HG03378 (cell line): ENCODE results near the gene DNAJC5.
"Not testable (repeated sequence)": the region's sequence is repeated elsewhere in the genome, so short reads cannot be mapped to it uniquely, and the experiment has no call there.

Source experiments
- ATAC-seq: cut with Tn5 transposase; IDR thresholded peaks from one replicate; pipeline ENCODE4 v1.9.1; 2021; ENCODE audit warnings: mild to moderate bottlenecking, moderate library complexity; ENCODE audit not compliant: unreplicated experiment

The DNAJC5 gene, protein sequence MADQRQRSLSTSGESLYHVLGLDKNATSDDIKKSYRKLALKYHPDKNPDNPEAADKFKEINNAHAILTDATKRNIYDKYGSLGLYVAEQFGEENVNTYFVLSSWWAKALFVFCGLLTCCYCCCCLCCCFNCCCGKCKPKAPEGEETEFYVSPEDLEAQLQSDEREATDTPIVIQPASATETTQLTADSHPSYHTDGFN

DNA sequence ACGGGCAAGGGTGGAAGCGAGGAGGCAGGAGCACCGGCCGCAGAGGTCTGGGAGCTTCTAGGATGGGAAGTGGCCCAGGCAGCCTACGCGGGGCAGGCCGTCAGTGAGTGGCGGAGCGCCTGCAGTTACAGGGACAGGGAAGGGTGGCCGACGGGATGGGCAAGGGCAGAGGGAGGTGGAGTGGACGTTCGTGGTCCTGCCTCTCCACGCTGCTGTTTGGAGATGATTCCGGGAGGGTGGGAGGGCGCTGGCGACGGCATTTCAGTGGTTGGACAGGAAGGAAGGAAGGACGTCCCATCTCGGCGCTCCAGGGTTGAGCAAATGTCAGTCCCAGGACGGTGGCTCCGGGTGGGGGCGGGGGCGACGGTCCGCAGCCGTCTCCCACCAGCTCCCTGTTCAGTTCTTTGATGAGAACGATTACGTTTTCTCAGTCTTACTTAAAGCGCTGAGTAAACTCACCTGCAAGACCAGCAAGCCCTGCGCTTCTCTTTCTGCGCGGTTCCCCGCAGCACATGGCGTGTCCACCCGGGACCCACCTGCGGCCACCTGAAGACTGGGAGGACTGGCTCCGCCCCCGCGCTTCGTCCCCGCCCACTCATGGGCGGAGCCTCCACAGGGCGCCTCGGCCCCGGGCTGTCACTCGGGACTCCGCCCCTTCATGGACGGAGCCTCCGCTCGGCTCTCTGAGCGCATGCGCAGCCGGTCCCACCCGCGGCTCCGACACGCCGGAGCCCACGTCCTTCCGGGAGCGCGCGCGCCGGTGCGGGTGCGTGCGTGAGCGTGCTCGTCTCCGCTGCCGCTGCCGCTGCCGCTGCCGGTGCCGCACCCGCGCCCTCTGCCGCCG, at the start of gene DNAJC5:
Gene DNAJC5, plus strand, starts transcription at position 769 of the 844 bp plus-strand sequence. CDS start 33,220 bp downstream, outside the sequence.
- ATAC-seq: peak; percentile 60

DNA sequence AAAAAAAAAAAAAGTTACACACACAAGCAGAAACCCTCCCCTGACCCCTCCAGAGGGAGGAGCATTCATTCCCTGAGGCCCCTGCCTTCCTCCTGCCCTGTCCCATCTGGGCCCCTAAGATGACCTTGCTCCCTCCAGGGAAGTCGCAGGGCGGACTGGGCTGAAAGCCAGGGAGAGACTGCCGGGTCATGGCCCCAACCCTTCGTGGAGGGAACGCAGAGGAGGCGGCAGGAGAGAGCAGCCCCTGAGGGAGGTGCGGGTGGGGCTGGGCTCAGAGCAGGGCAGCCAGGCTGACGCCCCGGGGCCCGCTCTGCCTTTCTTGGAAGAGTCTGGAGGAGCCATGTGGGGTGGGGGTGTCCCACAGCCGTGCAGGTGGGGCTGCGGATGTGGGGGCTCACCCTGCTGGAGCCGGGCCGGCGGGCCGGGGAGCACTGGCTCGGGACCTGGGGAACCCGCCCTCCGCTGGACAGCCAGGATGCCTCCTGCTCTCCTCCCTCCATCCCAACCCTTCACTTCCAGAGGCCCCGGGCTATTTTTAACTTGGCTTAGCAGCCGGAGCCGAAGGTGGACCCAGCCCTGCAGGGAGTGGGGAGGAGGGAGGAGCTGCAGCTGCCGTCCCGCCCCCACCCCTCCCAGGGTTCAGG, 48.7 kb upstream of the DNAJC5 start:
- ATAC-seq: no peak

DNA sequence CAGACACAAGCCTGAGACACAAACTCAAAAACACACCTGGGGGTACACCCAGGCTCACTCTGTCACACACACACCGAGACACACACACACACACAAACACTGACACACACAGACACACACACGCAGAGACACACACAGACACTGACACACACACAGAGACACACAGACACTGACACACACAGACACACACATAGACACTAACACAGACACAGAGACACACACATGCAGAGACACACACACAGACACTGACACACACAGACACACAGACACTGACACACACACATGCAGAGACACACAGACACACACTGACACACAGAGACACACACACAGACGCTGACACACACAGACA, 48.1 kb upstream of the DNAJC5 start:
- no peak for ATAC-seq

DNA sequence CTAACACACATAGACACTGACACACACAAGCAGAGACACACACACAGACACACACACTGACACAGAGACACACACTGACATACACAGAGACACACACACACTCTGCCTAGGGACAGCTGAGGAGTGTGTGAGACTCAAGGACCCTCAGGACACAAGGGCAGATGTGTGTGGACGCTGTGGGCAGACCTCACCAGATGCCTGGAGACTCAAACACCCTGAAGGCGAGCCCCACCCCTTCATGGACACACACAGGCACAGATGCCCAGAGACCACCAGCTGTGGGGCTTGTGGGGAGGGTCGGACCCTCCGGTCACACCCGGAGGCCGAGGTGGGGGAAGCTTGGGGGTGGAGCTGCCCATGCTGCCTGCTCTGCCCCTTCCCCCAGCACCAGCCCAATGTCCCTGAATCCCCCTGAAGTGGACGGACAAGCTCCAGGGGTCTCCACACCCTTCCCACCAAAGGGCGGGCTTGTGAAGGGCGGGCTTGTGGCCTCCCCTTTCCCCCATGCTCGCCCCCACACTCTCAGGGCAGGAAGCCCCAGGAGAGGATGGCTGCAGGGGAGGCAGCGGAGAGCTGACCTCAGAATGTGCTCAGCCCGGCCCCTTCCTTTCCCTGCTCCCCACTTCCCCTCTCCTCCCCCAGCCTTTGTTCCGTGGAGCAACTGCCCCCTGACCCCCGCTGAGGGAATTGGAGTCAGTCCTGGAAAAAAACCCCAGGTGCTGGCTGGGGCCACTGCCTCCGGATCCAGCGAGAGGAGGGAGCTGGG, 47.5 kb upstream of the DNAJC5 start:
- ATAC-seq: no peak

DNA sequence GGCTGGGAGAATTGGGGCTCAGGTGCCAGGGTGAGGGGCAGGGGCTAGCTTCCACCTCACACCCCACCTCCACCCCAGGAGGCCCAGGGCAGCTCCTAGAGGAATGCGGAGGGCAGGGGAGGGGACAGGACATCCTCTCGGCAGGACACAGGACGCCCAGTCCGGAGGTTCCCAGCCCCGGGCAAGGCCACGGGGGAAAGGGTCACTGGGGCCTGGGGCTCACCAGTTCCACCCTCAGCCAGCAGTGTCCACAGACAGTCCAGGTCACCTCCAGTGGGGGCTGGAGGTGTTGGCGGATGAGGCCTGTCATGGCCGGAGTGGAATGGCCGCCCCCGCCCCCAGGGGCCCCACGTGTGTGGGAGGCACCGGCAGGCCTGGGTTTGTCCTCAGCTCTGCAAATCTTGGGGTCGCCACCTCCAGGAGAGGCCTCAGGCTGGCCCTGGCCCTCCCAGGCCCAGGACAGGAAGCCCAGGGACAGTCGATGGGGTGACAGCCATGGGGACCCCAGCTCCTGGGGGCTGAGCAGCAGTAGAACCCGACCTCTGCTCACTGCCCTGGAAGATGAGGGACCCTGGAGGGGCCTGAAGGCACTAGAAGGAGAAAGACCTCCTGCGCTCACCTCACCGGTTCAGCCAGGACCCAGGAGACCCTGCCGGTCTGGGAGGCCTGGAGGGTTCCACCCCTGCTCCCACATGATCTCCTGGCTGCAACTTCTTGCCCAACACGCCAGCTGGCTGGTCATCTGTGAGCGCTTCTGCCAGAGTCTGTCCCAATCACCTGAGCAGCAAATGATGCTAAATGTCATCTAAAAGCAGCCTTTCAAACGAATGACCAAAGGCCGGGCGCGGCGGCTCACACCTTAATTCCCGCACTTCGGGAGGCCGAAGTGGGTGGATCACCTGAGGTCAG, 46.7 kb upstream of the DNAJC5 start:
- no peak for ATAC-seq

DNA sequence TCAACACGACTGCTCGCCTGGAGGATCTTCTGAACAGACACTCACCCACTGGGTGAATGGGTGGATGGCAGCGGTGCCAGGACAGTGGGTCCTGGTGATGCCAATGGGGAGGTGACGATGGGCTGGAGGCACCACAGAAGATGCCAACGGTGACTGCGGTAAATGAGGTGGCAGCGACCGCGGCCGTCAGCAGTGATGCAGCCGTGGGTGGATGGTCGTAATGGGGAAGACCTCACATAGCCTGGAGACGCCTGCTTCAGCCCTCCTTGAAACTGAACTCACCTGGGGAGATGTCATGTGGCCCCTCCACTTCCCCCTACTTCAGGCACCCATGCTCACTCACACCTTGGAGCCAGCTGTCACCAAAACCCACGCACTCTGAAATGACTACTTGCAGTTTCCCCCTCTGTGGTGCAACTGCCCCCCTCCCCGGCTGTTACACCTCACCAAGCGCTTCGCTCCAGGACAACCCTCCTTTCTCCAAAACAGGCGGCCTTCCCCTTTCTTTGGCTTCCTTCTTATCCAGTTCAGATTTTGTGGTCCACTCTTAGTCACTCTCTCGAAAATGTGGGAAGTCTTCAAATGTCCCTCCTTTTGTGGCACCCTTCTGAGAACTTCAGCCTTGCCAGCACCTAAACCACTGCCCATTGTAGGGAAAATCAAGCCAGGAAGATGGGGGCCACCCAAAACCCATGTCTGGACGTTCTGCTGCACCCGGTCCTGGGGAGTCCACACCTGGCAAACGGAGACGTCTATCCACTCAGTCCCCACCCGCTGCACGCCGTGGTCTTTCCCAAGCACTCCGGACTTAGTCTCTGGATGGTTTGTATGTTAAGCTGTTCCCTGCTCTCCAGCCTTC, 44.0 kb upstream of the DNAJC5 start:
- ATAC-seq: peak; percentile 69

DNA sequence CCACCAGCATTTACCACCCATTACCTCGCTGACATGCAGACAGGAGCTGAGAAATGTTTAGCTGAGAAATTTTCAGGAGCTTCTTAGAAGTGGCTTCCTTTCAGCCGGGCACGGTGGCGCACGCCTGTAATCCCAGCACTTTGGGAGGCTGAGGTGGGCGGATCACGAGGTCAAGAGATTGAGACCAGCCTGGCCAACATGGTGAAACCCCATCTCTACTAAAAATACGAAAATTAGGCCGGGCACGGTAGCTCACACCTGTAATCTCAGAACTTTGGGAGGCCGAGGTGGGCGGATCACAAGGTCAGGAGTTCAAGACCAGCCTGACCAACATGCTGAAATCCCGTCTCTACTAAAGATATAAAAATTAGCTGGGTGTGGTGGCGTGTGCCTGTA, 43.4 kb upstream of the DNAJC5 start:
- not testable (repeated sequence) for ATAC-seq

DNA sequence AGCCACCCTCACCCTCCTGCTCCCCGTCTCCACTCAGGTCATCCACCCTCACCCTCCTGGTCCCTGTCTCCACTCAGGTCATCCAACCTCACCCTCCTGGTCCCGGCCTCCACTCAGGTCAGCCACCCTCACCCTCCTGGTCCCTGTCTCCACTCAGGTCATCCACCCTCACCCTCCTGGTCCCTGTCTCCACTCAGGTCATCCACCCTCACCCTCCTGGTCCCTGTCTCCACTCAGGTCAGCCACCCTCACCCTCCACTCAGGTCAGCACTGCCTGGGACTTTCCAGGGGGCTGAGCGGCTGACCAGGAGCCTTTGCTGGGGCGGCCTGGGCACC, 41.2 kb upstream of the DNAJC5 start:
- not testable (repeated sequence) for ATAC-seq

DNA sequence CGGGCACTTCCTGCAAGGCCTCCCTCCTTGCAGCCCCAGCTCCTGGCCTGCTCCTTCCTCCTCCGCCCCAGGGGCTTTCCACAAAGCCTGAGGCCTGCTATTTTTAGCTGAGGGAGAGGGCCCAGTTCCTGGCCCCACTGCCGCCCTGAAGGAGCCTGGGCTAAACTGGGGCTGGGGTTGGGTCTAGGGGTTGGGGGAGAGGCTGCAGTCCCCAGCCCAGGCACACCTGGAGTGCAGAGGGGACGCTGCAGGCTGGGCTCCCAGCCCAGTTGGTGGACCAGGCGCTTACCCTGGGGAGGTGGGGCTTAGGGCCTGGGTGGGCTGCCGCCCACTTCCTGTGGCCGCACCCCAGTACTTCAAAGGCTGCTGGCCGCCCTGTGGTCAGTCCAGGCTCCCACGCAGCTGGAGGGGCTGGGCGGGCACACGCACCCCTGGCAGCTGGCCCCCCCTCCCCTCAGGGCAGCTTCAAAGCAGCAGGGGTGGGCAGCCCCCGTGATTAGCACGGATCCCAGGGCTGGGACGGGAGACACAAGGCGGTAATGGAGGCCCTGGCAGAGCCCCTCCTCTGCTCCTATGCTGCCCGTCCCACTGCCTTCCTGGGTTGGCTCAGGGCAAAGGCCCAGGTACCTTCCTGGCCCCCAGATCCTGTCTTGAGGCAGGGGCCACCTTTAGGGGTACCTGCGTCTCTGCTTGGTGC, 40.7 kb upstream of the DNAJC5 start:
- ATAC-seq: no peak

DNA sequence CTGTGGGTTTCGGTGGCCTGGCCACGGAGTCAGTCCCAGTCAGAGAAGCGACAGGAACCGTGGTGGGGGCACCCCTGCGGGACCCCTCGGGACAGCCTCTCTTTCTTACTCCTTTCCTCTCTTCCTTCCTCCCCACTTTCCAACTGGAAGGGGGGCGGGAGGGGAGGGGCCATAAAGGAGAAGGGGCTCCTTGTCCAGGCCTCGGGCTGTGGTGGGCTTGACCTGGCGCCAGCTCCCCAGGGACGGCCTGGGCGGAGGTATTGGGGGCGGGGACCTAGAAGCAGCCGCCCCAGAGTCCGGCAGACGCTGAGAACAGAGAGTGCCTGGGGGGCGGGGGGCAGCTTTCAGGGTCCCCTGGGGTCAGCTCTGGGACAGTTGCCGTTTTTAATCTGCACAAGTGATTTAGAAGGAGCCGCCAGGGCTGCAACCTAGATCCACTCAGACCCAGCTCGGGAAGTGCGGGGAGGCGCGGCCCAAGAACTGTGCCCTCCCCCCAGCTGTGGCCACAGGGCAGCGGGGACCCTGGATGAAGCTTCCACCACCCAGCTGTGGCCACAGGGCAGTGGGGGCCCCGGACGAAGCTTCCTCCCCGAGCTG, 40.1 kb upstream of the DNAJC5 start:
- no peak for ATAC-seq

DNA sequence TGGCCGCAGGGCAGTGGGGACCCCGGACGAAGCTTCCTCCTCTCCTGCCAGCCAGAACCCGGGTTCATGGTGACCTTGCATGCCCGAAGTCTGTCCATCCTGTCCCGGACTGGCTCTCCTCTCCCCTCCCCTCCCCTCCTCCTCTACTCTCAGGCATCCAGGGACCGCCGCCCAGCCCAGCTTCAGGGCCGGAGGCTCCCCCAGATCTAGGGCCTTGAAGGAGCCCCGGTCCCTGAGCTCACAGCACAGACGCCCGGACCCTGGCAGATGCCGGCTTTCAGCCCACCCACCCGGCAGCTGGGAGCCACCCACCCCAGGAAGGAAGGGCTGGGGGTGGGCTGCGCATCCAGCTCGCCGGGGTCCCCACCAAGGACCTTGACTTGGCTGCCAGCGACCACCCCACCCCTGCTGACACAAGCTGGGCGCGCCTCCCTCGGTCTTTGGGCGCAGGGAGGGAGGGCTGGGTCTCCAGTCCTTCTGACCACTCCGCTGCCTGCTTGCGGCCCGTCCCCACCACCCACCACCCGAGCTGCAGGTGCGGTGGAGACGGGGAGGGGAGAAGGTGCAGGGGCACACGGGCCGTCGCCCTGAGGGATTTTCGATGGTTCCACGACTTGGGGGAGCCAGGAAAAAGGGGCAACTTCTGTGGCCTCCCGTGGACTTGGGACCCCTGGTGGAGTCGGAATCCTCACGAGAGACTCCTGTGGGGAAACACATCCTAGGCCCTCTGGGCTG, 39.4 kb upstream of the DNAJC5 start:
- no peak for ATAC-seq

DNA sequence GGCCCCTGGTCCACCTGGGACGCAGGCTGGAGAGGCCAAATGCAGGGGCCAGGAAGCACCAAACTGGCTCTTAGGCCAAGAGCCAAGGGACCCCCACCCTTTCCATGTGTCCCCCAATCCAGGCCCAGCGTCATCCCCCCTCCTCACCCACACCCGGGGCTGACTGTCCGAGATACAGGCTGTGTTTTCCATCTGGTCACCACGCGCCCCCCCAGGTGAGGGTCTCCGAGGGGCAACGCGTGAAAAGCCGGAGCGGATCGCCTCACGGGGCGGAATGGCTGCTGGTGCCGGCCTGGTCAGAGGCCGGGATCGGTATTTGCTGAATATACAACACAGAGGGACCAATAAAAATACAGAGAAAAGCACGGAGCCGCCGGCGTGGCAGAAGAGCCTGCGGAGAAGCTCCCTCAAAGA, 38.8 kb upstream of the DNAJC5 start:
- no peak for ATAC-seq

DNA sequence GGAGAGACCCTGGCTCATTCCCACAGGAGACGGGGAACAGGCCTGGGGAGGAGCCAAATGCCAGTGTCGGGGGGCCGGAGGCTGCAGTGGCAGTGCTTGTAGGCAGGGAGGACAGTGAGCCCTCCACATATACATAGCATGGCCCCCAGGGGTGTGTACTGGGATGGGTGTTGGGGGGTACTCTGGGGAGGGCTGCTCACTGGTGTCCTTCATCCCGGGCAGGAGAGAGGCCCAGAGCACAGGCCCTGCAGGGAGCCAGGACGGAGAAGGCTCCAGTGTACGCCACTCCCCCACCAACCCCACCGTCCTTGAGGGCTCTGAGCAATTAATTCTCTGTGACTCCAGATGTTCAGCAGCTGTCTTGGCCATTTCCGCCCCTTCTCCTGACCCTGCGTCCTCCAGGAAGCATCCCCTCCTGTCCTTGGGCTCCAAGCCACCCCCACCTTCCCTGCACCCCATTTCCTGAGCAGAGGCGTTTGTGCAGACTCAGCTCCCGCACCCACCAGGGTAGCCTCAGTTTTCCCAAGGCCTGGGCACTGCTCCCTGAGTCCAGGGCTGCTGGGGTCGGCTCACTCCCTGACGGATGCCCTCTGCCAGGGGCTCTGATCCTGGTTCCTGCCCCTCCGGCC, 37.0 kb upstream of the DNAJC5 start:
- ATAC-seq: no peak

DNA sequence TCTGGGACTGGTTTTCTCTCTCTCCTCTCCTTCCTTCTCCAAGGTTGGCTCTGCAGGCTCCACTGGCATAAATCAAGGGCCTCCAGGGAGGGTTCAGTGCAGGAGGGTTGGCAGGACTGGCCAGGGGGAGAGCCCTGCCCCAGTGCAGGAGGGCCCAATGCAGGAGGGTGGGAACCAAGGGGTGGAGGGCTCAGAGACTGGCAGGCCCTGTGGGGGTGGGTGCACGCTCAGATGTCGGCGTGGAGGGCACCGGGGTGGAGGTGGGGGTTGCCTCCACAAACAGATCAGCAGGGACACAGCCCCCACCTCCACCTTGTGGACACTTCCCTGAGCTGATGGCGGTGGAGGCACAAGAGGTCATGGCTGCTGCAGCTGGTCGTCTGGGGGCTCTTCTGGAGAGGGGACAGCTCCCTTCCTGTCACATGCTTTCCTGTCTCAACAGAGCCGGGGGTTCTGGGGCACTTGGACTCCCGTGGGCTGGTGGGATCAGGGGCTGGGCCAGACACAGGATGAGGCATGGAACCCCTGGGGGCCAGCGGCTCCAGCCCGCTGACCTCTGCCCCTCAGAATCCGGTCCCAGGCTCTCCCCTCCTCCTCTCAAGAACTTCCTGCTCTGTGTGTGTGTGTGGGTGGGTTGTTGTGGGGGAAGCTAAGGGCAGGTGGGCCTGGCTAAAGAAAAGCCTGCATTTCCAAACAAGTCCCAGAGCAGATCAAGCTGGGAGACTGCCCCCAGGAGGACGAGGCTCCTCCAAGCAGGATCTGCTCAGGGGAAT, 36.3 kb upstream of the DNAJC5 start:
- no peak for ATAC-seq

DNA sequence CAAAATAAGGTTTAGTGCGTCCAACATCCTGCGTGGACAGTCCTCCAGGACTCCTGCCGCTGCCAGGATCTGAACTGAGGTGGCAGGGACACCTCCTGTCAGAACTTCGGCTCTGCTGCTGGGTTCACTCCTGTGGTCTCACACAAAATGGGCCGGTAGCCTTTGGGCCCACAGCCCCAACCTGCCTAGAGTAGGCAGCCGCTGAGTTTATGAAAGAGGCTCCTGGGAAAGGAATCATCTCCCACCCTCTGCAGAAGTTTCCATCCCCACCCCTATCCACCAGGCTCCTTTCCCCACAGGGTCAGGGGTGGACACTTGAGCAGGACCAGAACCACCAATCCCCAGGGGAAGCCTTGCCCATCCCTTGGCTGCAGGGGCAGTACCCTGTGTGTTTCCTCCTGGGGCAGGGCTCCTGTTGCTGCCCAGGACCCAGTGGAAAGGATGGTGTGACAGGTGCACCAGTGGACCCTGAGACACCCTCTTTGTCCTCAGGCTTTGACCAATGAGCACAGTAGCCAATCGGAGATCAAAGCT, 35.7 kb upstream of the DNAJC5 start:
- ATAC-seq: no peak

DNA sequence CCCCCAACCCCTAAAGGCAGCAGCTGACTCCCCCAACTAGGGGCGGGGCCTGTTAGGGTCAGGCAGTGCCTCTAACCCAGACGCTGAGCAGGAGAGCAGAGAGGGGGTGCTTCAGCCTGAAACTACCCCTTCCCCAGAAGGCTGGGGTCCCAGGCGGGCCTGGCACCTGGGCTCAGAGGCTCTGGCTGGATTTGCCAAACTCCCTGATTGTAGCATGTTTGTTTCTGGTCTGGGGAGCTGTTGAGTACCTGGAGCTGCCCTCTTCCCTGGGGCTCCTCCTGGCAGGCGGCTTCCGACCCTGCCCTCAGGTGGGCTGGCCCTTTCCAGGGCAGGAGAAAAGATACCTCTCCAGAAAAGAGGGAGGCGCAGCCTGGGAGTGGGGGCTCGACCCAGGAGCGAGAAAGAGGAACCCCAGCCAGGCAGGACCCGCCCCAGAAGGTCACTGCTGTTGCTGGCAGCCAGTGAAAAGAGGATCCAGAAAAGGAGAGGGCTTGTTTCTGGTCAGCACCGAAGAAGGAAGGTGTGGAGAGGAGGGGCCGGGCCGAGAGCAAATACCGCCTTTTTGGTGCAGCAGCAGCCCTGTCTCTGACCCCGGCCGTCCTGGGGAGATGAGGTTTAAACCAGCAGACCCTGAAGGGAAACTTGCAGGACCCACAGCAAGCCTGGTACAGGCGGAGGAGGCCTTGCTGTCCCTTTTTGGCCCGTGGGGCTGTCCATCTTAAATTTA, 34.4 kb upstream of the DNAJC5 start:
- no peak for ATAC-seq
